Cerebellar nuclear complex (tissue), 1 donor: ENCODE measurements around the gene TEAD1.

Experiments
- DNase-seq, 2 experiments: peaks; one replicate each; lab custom pipeline; 2025; lab: John Stamatoyannopoulos, UW

The TEAD1 gene

GRCh38 chr11:12943311-12943710, 269.1 kb downstream of the TEAD1 start:
- no peak for DNase-seq

DNA sequence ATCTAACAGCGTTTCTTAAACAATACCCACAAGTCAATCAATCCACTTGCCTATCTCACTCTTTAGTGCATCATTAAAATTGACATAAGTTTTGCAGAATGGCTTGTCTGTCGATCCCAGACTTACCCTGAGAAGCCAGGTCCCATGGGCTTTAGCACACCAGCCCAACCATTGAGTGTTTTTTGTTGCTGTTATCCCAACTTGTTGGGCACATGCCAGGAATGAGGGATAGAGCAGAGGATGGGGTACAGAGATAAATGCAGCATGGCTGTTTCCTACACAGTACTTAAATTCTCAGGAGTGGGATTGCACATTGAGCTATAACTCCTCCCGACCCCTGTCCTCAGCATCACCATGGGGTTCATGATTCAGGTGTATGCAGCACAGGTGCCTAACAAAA, 270.7 kb downstream of the TEAD1 start:
- no peak for DNase-seq

GRCh38 chr11:12949453-12949852, 275.2 kb downstream of the TEAD1 start:
- DNase-seq, result no peak

GRCh38 chr11:12950670-12951069, 276.4 kb downstream of the TEAD1 start:
- DNase-seq, result no peak

DNA sequence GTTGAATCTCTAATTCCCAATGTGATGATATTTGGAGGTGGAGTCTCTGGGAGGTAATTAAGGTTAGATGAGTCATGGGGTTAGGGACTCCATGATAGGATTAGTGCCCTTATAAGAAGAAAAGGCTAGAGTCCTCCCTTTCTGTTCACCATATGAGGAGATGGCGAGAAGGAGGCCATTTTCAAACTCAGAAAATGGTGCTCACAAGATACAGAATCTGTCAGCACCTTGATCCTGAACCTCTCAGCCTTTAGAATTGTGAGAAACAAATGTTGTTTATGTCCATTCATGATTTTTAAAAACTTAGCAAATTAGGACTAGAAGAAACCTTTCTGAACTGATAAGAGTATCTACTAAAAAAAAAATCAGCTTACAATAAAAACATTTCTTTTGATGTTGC, 277.2 kb downstream of the TEAD1 start:
- DNase-seq, result no peak

GRCh38 chr11:12952094-12952493, 277.9 kb downstream of the TEAD1 start:
- no peak for DNase-seq

GRCh38 chr11:12958986-12959385, 284.8 kb downstream of the TEAD1 start:
- DNase-seq, result no peak

DNA sequence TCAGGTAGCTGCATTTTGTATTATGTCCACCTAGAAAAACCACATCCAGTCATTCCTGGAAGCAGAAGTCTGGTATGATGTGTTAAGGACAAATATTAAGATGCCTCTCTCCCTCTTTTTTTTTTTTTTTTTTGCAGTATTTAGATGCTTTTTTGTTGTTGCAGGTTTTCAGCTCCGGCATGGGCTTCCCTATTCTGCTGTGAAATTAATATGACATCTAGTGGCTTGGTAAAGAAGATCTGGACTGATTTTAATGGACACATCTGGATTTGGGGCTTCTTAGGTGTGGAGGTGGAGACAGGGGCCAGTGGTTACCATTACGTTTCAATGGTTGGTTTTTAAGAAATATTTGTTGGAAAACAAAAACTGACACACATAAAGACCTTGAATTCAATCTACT, 287.4 kb downstream of the TEAD1 start:
- no peak for DNase-seq

GRCh38 chr11:12962306-12962705, 288.1 kb downstream of the TEAD1 start:
- DNase-seq, result no peak

DNA sequence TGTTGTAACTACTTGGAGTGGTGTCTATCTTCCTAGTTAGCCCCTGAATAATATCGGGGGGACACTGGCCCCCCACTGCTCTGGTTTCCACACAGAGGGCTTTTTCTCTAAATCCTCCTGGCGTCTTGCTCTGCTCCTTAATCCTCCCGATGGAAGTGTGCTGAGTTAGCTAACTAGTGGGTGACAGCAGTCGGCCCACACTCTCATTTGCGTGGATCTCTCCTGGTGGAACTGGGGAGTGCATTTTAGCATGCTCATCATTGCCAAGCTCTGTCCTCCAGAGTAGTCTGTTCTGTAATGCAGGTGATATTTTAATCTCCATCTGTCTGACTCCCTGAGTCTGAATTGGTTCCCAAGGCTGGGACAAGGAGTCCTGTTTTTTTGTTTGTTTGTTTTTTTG, 288.8 kb downstream of the TEAD1 start:
- no peak for DNase-seq

GRCh38 chr11:12963792-12964536, 289.7 kb downstream of the TEAD1 start:
- DNase-seq, result peak in 1 of 2 experiments; percentile 0

DNA sequence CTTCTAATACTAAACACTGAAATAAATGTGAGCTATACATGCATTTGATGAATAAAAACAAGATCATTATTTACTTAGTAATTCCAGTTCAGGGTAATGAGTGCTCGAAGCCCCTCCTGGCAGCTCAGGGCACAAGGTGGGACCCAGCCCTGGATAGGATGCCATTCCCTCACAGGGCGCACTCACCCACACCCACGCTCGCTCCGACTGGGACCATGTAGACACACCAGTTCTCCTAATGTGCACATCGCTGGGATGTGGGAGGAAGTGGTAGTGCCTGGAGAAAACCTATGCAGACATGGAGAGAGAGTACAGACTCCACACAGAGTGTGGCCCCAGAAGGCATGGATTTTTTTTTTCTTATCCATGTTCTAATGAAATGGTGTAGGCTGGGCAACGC, 290.4 kb downstream of the TEAD1 start:
- no peak for DNase-seq

- no peak for DNase-seq
These were observed 291.8 kb downstream of the TEAD1 start for GRCh38 chr11:12966002-12966401.

GRCh38 chr11:12968101-12968500, 293.9 kb downstream of the TEAD1 start:
- no peak for DNase-seq

- no peak for DNase-seq
These were observed 294.6 kb downstream of the TEAD1 start for GRCh38 chr11:12968826-12969225.

- no peak for DNase-seq
These were observed 297.7 kb downstream of the TEAD1 start for GRCh38 chr11:12971955-12972354.

DNA sequence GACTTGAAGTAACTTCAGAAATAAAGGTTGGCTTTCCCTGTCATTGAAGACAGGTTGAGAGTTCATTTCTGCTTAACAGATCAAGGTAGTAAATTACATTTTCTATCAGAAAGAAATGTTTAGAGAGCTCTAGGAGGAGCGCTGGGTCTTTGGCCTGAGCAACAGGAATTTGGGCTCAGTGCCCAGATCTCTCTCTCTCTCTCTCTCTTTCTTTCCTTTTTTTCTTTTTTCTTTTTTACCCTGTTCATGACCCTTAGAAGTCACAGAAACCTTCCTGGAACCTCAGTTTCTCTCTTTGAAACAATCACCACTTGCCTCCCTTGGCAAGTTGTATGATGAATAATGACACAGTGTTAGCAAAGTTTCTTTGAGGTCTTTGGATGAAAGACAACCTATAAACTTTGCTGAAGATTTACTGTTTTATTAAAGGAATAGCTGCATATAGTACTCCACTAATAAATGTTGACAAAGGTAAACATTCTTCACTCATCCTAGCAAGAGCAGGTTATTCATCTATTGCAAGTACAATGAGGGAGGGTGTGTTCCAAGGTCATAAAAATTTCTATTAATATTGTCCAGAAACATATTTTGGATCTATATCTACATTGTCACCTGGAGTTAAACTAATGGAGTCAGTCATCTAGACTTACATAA, 299.4 kb downstream of the TEAD1 start:
- DNase-seq, result no peak

- no peak for DNase-seq
These were observed 301.0 kb downstream of the TEAD1 start for GRCh38 chr11:12975195-12975594.

GRCh38 chr11:12979928-12980689, 305.9 kb downstream of the TEAD1 start:
- DNase-seq, result no peak

DNA sequence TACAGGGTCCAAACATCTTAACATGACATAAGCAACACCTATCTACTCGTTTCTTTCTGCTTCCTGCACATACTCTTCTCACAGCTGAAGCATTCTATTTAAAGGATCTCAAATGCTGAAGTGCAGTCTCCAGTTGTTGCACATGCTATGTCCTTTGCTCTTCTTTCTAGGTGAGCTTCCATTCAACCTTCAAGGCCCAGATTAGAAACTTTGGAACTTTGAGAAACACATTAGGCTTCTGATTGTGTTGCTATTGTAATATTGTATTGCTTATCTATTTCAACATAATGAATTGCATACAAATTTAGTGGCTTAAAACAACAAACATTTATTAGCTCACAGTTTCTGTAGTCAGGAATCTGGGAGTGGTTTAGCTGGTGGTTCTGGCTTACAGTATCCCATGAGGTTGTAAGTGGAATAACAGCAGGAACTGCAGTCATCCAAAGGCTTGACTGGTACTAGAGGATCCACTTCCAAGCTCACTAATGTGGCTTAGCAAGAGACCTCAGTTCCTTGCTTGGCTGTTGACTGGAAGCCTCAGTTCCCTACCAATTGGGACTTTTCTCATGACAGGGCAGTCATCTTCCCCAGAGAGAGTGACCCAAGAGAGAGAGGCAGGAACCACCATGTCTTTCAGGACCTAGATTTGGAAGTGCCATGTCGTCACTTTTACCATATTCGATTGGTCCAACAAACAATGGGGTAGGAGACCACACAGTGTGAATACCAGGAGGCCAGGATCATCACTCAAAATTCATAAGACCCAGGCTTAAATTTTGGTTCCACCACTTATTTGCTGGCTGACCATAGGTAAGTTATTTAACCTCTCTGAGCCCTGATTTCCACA, 307.7 kb downstream of the TEAD1 start:
- no peak for DNase-seq

GRCh38 chr11:12983336-12983735, 309.1 kb downstream of the TEAD1 start:
- DNase-seq, result no peak
